Measurements from ENCODE around the gene FLNB.
A peak's percentile ranks its signal among the peaks of the same experiment; 100 is the strongest.
"Not testable (repeated sequence)": the region's sequence is repeated elsewhere in the genome, so short reads cannot be mapped to it uniquely, and the experiment has no call there.

The FLNB gene

DNA sequence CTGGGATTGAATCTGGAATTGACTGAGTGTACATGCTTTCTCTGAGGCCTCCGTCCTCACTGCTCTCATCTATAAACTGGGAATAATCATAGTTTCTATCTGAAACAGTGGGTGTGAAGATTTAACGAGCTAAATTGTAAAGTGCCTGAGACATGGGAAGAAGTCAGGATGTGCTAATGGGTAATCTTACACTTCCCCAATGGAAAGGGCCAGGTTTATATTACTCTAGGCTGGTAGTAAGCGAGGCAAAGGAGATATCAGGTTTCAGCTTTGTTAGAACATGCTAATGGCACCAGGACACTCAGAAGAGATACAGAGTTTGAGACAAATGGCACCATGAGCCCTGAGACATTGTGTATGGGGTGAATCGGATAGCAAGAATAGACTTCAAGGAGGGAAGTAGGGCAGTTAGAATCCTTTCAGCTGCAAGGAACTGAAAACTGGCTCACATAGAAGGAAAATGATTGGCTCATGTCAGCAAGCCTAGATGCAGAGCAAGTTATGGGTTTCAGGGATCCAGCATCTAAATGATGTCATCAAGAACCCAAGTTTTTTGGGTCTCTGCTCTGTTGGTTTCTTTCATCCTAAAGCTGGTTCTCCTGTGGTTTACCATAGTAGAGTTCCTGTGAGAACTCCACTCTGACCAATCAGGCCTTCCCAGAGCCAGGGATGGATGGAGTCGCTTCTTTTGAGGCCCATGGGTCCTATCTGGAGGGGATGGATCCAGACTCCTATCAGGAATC is 21.8 kb downstream of the FLNB start:
- DNase-seq (ENCODE audit: low read depth), result no peak

DNA sequence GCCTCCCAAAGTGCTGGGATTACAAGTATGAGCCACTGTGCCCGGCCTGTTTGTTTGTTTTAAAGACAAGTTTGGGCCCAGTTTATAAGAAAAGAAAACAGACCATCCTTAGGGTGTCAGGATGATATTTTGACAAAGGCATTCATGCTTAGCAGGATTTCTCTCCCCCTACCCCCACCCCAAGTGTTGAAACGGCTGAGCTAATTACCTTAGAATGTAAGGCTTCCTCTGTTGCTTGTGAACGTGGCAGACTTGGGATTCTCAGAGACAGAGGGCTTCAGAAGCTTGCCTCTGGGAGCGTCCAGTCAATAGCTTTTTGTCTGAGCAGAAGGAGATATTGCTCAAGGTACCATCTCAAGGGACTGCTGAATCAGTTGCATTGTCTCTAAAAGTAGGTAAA is 24.0 kb downstream of the FLNB start:
- DNase-seq (ENCODE audit: low read depth), result no peak

DNA sequence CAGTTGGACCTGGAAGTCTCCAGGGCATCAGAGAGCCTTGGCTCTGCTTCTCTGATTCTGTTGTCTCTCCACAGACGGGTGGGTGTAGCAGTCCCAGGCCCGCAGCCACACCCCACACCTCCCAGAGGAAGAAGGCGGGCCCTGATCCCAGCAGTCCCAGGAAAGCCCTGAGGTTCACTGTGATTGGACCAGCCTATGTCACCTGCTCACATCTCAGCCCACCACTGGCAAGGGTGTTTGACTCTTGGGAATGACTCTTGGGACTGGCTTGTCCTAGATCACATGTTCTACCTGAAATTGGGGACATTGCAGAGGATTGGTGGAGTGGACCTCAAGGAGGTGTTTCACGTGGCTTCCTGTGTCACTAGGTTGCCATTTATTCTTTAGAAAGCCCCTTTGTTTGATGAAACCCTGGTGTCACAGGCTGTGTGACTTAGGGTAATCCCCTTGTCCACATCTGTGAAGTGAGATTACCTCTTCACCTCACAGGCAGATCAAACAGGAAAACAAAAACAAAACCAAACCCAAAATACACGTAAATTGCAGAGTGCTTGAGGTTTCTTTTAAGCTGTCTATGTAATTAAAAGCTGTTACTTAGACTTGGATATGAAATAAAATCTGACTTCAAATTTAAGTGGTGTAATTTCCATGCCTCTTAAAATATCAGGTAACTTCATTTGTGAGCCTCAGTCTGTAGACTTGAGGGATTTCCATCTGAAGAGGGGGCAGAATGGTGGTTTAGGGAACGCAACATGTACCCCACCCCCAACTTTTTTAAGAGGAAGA is 26.7 kb downstream of the FLNB start:
- DNase-seq (ENCODE audit: low read depth), result peak; percentile 12

- no peak for DNase-seq (ENCODE audit: low read depth)
Measured at GRCh38 chr3:58035524-58036255, 27.5 kb downstream of the FLNB start.

DNA sequence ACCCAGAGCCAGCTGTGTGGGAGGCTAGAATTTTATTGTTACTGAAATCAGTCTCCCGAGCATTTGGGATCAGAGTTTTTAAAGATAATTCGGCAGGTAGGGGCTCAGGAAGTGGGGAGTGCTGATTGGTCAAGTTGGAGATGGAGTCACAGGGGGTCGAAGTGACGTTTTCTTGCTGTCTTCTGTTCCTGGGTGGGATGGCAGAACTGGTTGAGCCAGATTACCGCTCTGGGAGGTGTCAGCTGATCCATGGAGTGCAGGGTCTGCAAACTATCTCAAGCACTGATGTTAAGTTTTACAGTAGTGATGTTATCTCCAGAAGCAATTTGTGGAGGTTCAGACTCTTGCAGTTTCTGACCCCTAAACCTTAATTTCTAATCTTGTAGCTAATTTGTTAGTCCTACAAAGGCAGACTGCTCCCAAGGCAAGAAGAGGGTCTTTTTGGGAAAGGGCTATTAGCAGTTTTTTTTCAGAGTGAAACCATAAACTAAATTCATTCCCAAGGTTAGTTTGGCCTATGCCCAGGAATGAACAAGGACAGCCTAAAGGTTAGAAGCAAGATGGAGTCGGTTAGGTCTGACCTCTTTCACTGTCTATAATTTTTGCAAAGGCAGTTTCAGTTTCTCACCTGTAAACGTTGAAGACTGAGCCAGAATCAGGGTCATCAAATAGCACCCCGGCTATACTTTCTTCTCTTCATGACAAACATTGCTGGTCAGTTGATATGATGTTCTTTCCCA is 28.2 kb downstream of the FLNB start:
- DNase-seq (ENCODE audit: low read depth), result no peak

DNA sequence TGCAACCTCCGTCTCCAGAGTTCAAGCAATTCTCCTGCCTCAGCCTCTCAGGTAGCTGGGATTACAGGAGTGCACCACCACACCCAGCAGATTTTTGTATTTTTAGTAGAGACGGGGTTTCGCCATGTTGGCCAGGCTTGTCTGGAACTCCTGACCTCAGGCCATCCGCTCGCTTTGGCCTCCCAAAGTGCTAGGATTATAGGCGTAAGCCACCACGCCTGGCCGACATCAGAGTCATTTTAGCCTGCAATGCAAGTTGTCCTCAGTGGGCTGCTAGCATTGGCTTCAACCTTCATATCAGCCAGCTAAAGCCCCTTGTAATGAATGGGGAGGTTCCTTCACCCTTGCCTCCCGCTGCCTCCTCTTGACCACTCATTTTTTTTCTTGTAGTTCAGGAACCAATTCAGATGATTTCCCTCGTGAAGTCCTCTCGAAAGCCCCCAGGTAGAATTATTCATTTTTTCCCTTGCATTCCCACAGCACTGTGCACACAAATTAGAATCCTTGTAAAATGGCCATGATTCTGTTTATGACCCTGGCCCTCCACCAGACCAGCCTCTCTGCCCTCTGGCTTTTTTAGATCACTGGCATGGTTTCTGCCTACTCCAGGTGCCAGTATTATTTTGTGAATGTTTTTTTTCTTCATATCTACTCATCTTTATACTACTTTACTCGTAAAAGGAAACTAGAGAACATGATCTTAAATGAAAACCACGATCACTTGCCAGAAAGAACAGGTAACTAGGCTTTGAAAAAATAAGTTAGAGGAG is 29.1 kb downstream of the FLNB start:
- DNase-seq (ENCODE audit: low read depth), result no peak

- no peak for DNase-seq (ENCODE audit: low read depth)
Measured at GRCh38 chr3:58038675-58039292, 30.6 kb downstream of the FLNB start.

GRCh38 chr3:58039601-58040000 is 31.4 kb downstream of the FLNB start:
- DNase-seq (ENCODE audit: low read depth), result no peak

DNA sequence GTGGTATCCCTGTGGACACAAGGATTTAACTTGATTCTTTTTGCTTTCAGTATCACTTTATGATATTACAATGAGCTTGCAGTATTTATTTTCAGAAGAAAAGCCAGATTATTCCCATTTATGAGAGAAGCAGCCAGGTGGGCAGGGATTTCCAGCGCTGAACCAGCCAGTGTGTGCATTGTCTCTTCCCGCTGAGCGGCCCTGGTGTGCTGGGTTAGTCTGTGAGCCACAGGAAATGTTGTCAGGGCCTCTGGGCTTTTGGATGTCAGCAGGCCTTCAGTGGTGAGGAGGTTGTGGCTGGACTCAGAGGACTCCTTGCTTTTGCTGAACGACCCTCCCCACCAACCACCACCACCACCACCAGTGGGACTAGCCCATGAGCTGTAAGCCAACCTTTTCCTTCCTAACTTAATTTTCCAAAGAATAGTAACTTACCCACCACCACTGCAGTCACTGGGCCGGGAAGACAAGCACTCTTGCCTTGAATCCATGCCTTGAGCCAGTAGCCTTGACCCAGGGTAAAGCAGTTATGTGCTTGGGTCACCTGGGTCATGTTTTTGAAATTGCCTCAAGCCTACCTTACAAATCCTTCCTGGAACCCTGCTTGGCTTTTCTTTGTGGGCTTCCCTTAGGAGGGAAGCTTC is 33.1 kb downstream of the FLNB start:
- no peak for DNase-seq (ENCODE audit: low read depth)

- DNase-seq (ENCODE audit: low read depth), result no peak
Measured at GRCh38 chr3:58041826-58042324, 33.7 kb downstream of the FLNB start.

DNA sequence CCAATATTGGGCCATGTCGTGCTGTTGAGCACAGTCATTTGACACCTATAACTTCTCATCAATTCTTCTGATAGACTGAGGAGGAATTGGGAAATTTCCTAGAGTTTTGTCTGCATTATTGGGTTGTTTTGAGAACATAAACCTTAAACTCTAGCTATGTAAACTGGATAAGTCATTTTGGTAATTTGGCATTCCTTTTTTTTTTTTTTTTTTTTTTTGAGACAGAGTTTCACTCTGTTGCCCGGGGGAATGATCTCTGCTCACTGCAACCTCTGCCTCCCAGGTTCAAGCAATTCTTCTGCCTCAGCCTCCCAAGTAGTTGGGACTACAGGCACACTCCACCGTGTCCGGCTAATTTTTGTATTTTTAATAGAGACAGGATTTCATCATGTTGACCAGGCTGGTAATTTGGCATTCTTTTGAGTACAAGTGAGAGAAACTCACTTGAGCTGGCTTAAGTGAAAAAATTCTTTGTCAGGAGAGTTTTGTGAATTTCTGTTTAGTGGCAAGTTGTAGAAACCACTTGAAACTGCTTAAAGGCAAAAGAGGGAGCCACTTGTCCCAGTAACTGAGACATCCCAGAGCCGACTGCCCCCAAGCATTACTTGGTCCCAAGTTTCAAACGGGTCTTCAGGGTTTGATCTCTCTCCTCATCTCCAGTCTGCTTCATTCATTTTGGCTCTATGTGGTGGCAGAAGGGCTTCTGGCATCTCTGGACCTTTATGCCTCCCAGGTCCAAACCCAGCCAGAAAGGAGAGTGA is 34.9 kb downstream of the FLNB start:
- DNase-seq (ENCODE audit: low read depth), result no peak

DNA sequence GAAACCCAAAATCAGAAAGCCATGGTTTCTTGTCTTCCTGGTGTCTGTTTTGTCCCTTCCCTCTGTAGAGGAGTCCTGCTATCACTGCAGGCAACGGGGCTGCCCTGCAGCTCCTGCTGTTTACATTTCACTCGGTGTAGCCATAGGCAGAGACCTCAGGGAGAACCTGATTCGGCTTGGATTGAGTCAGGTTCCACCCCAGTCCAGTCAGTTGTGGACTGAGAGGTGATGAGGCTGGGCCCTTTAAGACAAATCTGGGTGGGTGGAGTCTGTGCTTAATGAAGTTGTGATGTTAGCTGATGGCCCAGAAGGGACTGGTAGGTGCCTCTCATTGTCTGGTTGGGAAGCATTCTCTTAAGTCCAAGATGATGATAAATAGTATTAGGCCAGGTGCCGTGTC is 35.7 kb downstream of the FLNB start:
- DNase-seq (ENCODE audit: low read depth), result no peak

GRCh38 chr3:58044691-58045483 is 36.7 kb downstream of the FLNB start:
- DNase-seq (ENCODE audit: low read depth), result no peak

GRCh38 chr3:58047826-58048225 is 39.6 kb downstream of the FLNB start:
- DNase-seq (ENCODE audit: low read depth), result no peak

DNA sequence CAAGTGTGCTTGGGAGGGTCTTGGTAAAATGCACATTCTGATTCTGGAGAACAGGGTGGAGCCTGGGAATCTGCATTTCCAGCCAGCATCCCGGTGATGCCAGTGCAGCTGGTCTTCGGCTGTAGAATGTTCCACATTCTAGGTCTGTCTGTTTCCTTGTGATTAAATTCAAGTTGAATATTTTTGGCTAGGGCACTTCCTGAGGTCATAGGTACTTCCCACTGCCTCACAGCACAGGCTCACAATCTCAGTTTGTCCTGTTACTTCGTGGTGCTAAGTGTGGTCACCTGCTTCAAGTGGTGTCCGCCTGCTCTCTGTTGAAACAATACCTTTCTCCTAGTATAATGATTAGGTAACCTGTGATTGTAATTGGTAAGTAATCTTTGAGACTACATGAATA is 40.1 kb downstream of the FLNB start:
- DNase-seq (ENCODE audit: low read depth), result no peak

GRCh38 chr3:58049143-58049785 is 41.0 kb downstream of the FLNB start:
- DNase-seq (ENCODE audit: low read depth), result no peak

GRCh38 chr3:58051196-58051595 is 43.0 kb downstream of the FLNB start:
- DNase-seq (ENCODE audit: low read depth), result no peak

GRCh38 chr3:58051658-58052261 is 43.5 kb downstream of the FLNB start:
- not testable (repeated sequence) for DNase-seq (ENCODE audit: low read depth)

Measured in activated gamma-delta T cell treated with anti-CD3 and anti-CD28 coated beads, Interleukin-2, amount 50 U/mL, for 16 hours (primary cell).